ENCODE results near the gene MEIOB. TPM values are rescaled to one million over a fixed set of nuclear protein-coding genes. Genes with fewer than 3 reads are reported as not detected.
A peak's percentile ranks its signal among the peaks of the same experiment; 100 is the strongest.

Gene MEIOB
- total RNA-seq, 1 experiment from 2014 or later, result not detected

DNA sequence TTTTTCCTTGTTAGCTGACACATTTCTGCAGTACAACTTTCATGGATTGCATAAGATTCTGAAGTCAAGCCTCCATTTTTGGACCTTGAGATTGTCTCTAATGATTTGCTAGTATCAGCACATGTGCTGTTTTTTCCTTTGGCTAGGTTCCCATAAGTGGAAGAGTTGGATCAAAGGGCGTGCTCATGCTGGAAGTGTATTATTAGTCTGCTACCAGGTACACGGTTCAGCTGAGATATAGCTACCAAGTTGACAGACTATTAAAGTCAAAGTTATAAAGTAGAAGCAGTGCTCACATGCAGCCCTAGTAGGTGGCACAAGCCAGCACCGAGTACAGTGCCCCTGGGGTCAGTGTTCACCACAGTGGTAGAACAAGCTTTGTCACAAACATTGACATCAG lies 41.8 kb downstream of the MEIOB start:
- intact Hi-C loops (cut with micrococcal nuclease), result no loop called here
- no peak for DNase-seq (ENCODE audit: unreplicated experiment)
- Mint-ChIP-seq H3K27ac (ENCODE audit: low read depth, unreplicated experiment) (no peak overlapping the region), H3K36me3 (ENCODE audit: insufficient read depth, unreplicated experiment) (peaks cover 18% of the 10 kb centered on the region), H3K4me1 (ENCODE audit: insufficient read depth, unreplicated experiment) (peaks cover 17% of the 10 kb centered on the region), H3K27me3 (ENCODE audit: insufficient read depth, unreplicated experiment) (no peaks in the 10 kb centered on the region), H3K4me3 (ENCODE audit: unreplicated experiment) (no peak overlapping the region), H3K9me3 (ENCODE audit: unreplicated experiment) (no peaks in the 10 kb centered on the region)
- TF ChIP-seq, protein P1, sequence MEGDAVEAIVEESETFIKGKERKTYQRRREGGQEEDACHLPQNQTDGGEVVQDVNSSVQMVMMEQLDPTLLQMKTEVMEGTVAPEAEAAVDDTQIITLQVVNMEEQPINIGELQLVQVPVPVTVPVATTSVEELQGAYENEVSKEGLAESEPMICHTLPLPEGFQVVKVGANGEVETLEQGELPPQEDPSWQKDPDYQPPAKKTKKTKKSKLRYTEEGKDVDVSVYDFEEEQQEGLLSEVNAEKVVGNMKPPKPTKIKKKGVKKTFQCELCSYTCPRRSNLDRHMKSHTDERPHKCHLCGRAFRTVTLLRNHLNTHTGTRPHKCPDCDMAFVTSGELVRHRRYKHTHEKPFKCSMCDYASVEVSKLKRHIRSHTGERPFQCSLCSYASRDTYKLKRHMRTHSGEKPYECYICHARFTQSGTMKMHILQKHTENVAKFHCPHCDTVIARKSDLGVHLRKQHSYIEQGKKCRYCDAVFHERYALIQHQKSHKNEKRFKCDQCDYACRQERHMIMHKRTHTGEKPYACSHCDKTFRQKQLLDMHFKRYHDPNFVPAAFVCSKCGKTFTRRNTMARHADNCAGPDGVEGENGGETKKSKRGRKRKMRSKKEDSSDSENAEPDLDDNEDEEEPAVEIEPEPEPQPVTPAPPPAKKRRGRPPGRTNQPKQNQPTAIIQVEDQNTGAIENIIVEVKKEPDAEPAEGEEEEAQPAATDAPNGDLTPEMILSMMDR (IDR thresholded peaks at IDR 0.05; ENCODE audit: unreplicated experiment), result no peak
- no TSS peak for BruUV-seq (replicated peaks)
- POLR2A ChIA-PET, result interaction anchor here (1.6 to 4.2 kb wide), 2 partner anchors 48 to 135 kb away, joined by 9 to 30 read pairs; partner anchors contain the start of genes NUBP2, RPS2 and SPSB3
- CTCF ChIA-PET, result interaction anchor here (0.6 to 0.7 kb wide), 2 partner anchors 33 to 178 kb away, joined by 3 read pairs; no protein-coding TSS in a partner anchor

DNA sequence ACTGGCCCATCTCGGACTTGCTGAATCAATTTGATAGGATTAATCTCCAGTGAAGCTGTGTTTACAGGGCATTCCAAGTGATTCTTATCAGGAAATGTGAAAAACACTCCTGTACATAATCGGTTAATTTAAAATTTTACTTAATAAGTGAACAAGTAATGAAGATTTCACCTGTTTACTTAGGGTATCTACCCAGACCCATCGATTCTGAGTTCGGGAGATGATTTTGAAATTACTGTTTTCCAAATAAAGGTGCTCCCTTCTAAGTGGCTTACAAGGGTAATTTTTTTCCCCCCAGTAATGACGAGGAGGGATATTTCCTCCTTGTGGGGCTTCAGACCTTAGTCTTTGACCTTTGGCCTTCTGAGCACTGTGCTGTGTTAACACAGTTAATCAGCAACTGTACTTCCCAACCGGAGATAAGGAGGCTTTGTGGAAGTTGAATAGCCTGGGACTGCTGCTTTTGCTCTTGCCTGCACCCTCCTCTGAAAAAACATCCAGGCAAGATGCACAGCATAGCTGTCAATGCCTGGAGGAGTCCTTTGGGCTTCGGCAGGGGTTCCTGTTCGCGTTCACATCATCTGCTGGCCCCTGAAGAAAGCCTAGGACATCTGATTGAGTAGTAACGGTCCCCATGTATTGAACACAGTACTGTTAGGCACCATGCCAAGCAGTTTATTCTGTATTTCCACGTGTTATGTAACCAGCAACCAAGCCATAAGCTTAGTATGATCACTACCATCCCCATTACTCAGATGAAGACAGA lies 43.1 kb downstream of the MEIOB start:
- Mint-ChIP-seq H3K4me3 (ENCODE audit: unreplicated experiment) (peak overlapping the region; percentile 94), H3K27ac (ENCODE audit: low read depth, unreplicated experiment) (no peak overlapping the region), H3K4me1 (ENCODE audit: insufficient read depth, unreplicated experiment) (peaks cover 11% of the 10 kb centered on the region), H3K9me3 (ENCODE audit: unreplicated experiment) (no peaks in the 10 kb centered on the region), H3K27me3 (ENCODE audit: insufficient read depth, unreplicated experiment) (no peaks in the 10 kb centered on the region), H3K36me3 (ENCODE audit: insufficient read depth, unreplicated experiment) (peaks cover 20% of the 10 kb centered on the region)
- ChIA-PET CTCF (interaction anchor here (0.5 kb wide), 1 partner anchor 465 kb away, joined by 4 read pairs; no protein-coding TSS in a partner anchor), POLR2A (interaction anchor here (1.6 to 6.1 kb wide), 6 partner anchors 8 to 326 kb away, joined by 9 to 58 read pairs (median 22); partner anchors contain the start of genes NUBP2, RPS2, SPSB3 and TRAF7)
- intact Hi-C loops (cut with micrococcal nuclease), result no loop called here
- no peak for DNase-seq (ENCODE audit: unreplicated experiment)
- BruUV-seq (replicated peaks), result no TSS peak
- TF ChIP-seq, protein P1 (IDR thresholded peaks at IDR 0.05; ENCODE audit: unreplicated experiment), result no peak

DNA sequence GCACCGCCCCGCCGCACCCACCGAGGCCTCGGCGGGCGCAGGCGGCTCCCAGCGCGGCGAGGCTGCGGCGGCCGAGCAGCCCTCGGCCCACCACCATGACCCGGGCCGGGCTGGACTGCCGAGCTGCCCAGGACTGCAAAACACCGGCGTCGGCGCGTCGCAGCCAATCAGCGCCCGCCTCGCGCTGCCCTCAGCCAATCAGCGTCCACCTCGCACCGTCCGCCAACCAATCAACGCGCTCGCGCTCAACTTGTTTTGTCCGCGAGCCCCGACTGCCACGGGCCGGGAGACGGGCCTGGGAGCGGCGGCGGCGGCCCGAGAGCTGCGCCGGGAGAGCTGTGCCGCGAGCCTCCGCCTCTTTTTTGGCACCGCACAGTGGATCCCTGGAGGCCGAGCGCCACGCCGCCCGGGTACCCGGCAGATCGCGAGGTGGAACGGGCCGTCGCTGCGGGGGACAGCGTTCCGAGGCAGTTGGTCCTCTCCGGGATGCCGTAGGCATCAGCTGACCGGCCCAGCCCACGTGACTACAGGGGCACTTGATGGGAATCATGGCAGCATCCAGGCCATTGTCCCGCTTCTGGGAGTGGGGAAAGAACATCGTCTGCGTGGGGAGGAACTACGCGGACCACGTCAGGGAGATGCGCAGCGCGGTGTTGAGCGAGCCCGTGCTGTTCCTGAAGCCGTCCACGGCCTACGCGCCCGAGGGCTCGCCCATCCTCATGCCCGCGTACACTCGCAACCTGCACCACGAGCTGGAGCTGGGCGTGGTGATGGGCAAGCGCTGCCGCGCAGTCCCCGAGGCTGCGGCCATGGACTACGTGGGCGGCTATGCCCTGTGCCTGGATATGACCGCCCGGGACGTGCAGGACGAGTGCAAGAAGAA lies 45.0 kb downstream of the MEIOB start, which contains the start of the genes FAHD1 and HAGH:
FAHD1 (plus strand) TSS at position 516 of the 883 bp plus-strand sequence; CDS start at position 549, 33 bp downstream.
HAGH (minus strand) TSS at position 135 of the 883 bp plus-strand sequence; CDS start at position 97, 38 bp downstream.
- Mint-ChIP-seq H3K4me1 (ENCODE audit: insufficient read depth, unreplicated experiment) (peaks cover 7% of the 10 kb centered on the region), H3K4me3 (ENCODE audit: unreplicated experiment) (peak within 1 kb of the TSS; percentile 94), H3K27me3 (ENCODE audit: insufficient read depth, unreplicated experiment) (no peaks in the 10 kb centered on the region), H3K9me3 (ENCODE audit: unreplicated experiment) (no peaks in the 10 kb centered on the region), H3K36me3 (ENCODE audit: insufficient read depth, unreplicated experiment) (peaks cover 27% of the 10 kb centered on the region), H3K27ac (ENCODE audit: low read depth, unreplicated experiment) (peak within 1 kb of the TSS; percentile 92)
- ChIA-PET POLR2A (interaction anchor here (0.5 to 6.1 kb wide), 24 partner anchors 10 to 1154 kb away, joined by 3 to 58 read pairs (median 4); partner anchors contain the start of genes CRAMP1, EME2, IFT140 and MAPK8IP3), CTCF (interaction anchor here (0.7 to 1.1 kb wide), 2 partner anchors 36 to 128 kb away, joined by 3 read pairs; no protein-coding TSS in a partner anchor)
- TF ChIP-seq, protein P1 (IDR thresholded peaks at IDR 0.05; ENCODE audit: unreplicated experiment), result no peak
- DNase-seq (ENCODE audit: unreplicated experiment), result peak; percentile 89
- intact Hi-C loops (cut with micrococcal nuclease), result no loop called here
- no TSS peak for BruUV-seq (replicated peaks)
